Measurements from ENCODE around the gene SMARCA2.

Gene SMARCA2

GRCh38 chr9:2216591-2216990 lies 201.4 kb downstream of the SMARCA2 start:
- no peak for DNase-seq (ENCODE audit: low spot score)

GRCh38 chr9:2217540-2217939 lies 202.4 kb downstream of the SMARCA2 start:
- no peak for DNase-seq (ENCODE audit: low spot score)

GRCh38 chr9:2220036-2220435 lies 204.9 kb downstream of the SMARCA2 start:
- no peak for DNase-seq (ENCODE audit: low spot score)

- DNase-seq (ENCODE audit: low spot score): peak; percentile 59
Measured at GRCh38 chr9:2227144-2227867, 212.2 kb downstream of the SMARCA2 start.

- no peak for DNase-seq (ENCODE audit: low spot score)
Measured at GRCh38 chr9:2228132-2228531, 213.0 kb downstream of the SMARCA2 start.

DNA sequence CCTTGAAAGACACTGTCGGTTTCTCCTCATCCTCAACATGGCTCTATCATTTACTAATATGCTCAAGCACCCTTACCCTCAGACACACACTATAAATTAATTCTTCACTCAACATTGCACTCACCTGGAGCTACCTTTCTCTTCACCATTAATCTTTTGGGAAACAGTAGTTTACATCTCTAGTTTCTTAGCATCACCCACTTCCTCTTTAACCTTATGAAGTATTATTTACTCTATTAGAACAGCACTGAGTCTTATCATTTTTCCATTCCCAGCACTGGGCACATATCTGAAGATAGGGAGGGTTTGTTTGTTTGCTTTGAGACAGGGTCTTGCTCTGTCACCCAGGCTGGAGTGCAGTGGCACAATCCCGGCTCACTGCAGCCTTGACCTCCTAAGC lies 213.5 kb downstream of the SMARCA2 start:
- no peak for DNase-seq (ENCODE audit: low spot score)

- DNase-seq (ENCODE audit: low spot score): no peak
Measured at GRCh38 chr9:2229109-2229721, 214.1 kb downstream of the SMARCA2 start.

DNA sequence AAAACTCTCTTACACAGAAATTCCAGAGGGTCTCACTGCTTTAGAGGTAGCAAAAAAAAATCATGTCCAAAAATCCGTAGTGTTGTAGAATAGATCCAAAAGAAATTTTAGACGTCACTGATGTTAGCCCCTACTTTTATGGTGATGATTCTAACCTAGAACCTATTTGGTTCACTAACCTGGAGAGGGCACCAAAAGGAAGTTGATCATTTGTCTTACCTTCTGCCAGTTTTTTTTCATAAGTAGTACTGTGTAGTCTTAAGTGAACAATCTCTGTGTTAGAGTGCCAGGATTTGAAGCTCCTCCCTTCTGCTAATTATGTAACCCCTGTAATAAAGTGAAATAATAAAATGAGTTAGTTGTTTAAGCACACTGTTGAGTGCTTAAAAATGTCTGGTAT lies 215.2 kb downstream of the SMARCA2 start:
- DNase-seq (ENCODE audit: low spot score): no peak

DNA sequence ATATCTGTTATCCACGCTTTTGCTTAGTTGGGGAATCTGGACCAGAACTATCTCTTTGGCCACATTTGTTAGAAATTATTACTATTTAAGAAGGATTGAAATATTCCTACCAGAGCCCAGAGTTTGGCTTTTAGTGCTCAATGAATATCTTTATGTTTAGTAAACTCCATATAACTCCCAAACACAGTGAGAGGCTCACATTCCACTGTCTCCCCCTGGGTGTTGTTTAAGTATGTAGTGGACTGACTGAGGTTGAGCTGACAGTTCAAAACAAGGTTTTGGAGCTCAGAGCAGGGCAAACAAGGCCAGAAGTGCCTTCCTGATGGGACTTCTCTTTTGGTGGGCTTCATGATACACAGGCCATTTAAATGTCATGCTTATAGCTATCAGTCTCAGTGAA lies 216.0 kb downstream of the SMARCA2 start:
- no peak for DNase-seq (ENCODE audit: low spot score)

DNA sequence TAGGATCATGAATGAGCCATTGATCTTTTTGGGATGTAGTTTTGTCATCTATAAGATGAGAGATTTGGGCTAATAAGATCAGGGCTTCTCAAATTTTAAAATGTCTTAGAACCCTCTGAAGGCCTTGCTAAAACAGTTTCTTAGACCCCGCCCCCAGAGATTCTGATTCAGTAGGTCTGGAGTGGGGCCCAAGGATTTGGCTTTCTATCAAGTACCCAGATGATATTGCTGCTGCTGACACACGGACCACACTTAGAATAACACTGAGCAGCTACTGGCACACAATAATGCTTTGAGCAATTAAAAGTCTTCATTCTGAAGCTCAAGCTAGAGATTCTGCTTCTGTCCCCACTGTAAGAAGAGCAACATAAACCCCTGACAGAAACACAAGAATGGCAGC lies 216.7 kb downstream of the SMARCA2 start:
- peak; percentile 61 for DNase-seq (ENCODE audit: low spot score)

GRCh38 chr9:2233274-2233673 lies 218.1 kb downstream of the SMARCA2 start:
- no peak for DNase-seq (ENCODE audit: low spot score)

- no peak for DNase-seq (ENCODE audit: low spot score)
Measured at GRCh38 chr9:2234371-2234893, 219.3 kb downstream of the SMARCA2 start.

DNA sequence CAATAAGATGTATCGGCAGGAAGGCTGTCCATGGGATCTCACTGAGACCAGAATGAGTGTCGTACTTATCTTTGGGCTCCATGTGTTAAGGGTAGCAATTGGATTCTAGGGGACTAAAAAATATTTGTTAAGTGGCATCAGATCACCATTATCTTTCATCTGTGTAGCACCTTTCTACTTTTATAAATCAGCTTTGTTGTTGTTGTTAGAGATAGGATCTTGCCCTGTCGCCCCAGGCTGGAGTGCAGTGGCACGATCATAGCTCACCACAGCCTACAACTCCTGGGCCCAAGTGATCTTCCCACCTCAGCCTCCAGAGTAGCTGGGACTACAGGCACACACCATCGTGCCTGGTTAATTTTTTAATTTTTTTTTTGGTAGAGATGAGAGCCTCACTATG lies 220.5 kb downstream of the SMARCA2 start:
- no peak for DNase-seq (ENCODE audit: low spot score)

- DNase-seq (ENCODE audit: low spot score): no peak
Measured at GRCh38 chr9:2236850-2237249, 221.7 kb downstream of the SMARCA2 start.

DNA sequence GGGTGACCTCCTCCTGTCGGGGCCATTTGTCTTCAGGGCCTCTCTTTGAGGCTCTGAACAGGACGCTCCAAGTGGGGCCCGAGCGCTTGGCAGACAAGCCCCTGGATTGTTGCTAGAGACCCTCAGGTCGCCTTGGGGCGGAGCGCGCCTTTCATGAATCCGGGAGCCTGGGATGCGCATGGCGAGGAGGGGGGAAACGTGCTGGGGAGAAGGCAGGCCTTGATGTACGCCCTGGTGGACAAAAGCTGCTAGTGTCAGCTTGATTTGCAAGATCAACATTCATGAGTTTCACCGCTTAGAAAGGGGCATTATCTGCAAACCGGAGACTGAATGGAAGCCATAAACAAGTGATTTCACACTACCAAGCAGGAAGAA lies 226.3 kb downstream of the SMARCA2 start:
- DNase-seq (ENCODE audit: low spot score): peak; percentile 47

DNA sequence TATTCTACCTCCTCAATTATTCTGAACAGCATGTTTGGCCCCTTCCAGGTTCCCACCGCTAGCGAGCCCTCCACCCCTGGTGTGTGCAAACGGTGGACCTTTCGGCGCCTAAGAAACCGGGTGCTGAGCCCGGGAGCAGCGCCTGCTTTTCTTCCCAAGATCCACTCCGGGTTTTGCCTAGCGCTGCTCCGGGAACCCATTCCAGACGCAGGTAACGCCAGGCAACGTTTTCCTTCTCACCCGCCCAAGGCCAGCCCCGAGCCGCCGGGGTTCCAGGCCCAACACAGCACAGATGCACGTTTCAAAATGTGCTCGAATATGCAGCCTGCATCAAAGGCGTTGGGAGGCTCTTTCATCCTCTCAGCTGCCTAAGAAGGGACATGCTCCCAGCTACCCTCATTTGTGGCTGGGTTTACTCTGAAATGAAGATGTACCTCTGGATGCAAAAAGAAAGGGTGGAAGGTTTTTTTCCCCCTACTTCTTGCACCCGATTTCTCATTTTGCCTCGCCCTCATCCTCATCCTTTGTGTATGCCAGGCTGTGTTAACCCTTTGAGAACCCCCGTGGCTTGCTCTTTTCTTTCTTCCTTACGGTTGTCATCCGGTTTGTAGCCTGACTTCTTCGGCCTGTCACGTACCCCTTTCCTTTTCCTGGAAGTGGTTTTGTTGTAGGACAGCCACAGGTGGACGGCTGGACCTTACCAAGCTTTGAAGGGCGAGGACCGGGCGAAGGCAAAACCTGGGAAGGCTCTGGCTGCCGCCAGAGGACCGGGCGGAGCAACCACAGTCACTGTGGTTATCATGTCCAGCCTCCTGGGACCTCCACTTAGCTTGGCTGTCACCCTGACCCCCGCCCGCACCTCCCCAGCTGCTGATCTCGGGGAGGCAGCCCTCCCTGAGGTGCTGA lies 226.9 kb downstream of the SMARCA2 start:
- peak; percentile 93 for DNase-seq (ENCODE audit: low spot score)

GRCh38 chr9:2242831-2243330 lies 227.7 kb downstream of the SMARCA2 start:
- DNase-seq (ENCODE audit: low spot score): no peak
